HepG2 (cell line): ENCODE data around the gene OSGIN1. TPM values are rescaled to one million over a fixed set of nuclear protein-coding genes. Genes with fewer than 3 reads are reported as not detected.

Experiments used
- ELF4 ChIP-seq: sonication (generic); formaldehyde crosslinking; IDR thresholded peaks from 2 replicates; pipeline ENCODE4 v1.5.0; 2020; ENCODE audit warnings: missing genetic modification reagents, mild to moderate bottlenecking, moderate library complexity, borderline replicate concordance
- GABPB1 ChIP-seq: IDR thresholded peaks from 2 replicates; pipeline ENCODE4 v1.6.1; 2016; ENCODE audit warnings: mild to moderate bottlenecking, missing genetic modification reagents, moderate library complexity, missing compliant biosample characterization
- HHEX ChIP-seq: IDR thresholded peaks from 2 replicates; pipeline ENCODE4 v1.6.1; 2016; ENCODE audit warnings: control low read depth
- HNRNPLL ChIP-seq: fragments of 200-400 bp; formaldehyde crosslinking; IDR thresholded peaks from 2 replicates; pipeline ENCODE4 v1.6.1; 2017; ENCODE audit warnings: mild to moderate bottlenecking, low read depth, low read length; ENCODE audit not compliant: poor library complexity, severe bottlenecking
- IKZF4 ChIP-seq: sonication (generic); formaldehyde crosslinking; IDR thresholded peaks from 2 replicates; pipeline ENCODE4 v1.5.1; 2020; ENCODE audit warnings: borderline replicate concordance, mild to moderate bottlenecking, low read depth, missing genetic modification reagents; ENCODE audit errors: not compliant biosample characterization
- NR3C1 ChIP-seq: sonication (generic); formaldehyde crosslinking; IDR thresholded peaks from 2 replicates; pipeline ENCODE4 v1.4.0; 2020; ENCODE audit warnings: missing genetic modification reagents
- SMARCC2 ChIP-seq: fragments of 450-650 bp; IDR thresholded peaks from 2 replicates; pipeline ENCODE4 v1.6.1; 2017; ENCODE audit warnings: antibody characterized with exemption, mild to moderate bottlenecking
- SNAPC4 ChIP-seq: sonication (generic); formaldehyde crosslinking; IDR thresholded peaks from 2 replicates; pipeline ENCODE4 v1.4.0; 2020; ENCODE audit warnings: mild to moderate bottlenecking, missing genetic modification reagents
- TMF1 ChIP-seq: sonication (generic); formaldehyde crosslinking; IDR thresholded peaks from 2 replicates; pipeline ENCODE4 v1.8.1; 2022; ENCODE audit warnings: low read depth, missing genetic modification reagents
- ZBTB2 ChIP-seq: sonication (generic); formaldehyde crosslinking; IDR thresholded peaks from 2 replicates; pipeline ENCODE4 v1.8.0; 2022; ENCODE audit warnings: low read depth, missing genetic modification reagents
- ZHX2 ChIP-seq, 2 experiments: sonication (generic) in 1 of 2; formaldehyde crosslinking in 1 of 2; IDR thresholded peaks; 2 replicates each; pipeline versions ENCODE4 v1.6.1 to v1.9.0; 2014 to 2022; ENCODE audit warnings: antibody characterized with exemption in 1 of 2, borderline replicate concordance in 1 of 2, inconsistent platforms in 1 of 2, low read depth in 1 of 2, missing genetic modification reagents in 1 of 2
- ZNF101 ChIP-seq: sonication (generic); formaldehyde crosslinking; IDR thresholded peaks from 2 replicates; pipeline ENCODE4 v1.4.0; 2020; ENCODE audit warnings: mild to moderate bottlenecking, low read depth, missing genetic modification reagents, borderline replicate concordance
- ZNF138 ChIP-seq: sonication (generic); formaldehyde crosslinking; IDR thresholded peaks from 2 replicates; pipeline ENCODE4 v1.5.0; 2020; ENCODE audit warnings: mild to moderate bottlenecking, low read depth, missing genetic modification reagents
- ZNF256 ChIP-seq: sonication (generic); formaldehyde crosslinking; conservative IDR thresholded peaks from 2 replicates; pipeline ENCODE4 v1.4.0; 2020; ENCODE audit warnings: missing genetic modification reagents
- ZNF432 ChIP-seq: sonication (generic); formaldehyde crosslinking; IDR thresholded peaks from 2 replicates; pipeline ENCODE4 v1.5.0; 2020; ENCODE audit warnings: missing genetic modification reagents, mild to moderate bottlenecking, borderline replicate concordance
- polyA plus RNA-seq, 8 experiments: library from polyadenylated mRNA; depleted of rRNA in 3 of 8; stranded (reverse) in 7 of 8; unstranded in 1 of 8; fragments of >200 nt; fragmentation: Illumina TruSeq in 4 of 8; extraction: Trizol in 4 of 8; gene quantifications; 2 replicates each; pipeline versions ENCODE4 v1.2.1 to v1.2.3, GENCODE V29; 2011 to 2016; ENCODE audit warnings: low read depth in 4 of 8, missing spikeins in 1 of 8, mixed read lengths in 1 of 8; ENCODE audit not compliant: insufficient read depth in 1 of 8
- total RNA-seq, 5 experiments: library from RNA; depleted of rRNA; stranded (reverse); fragments of >200 nt; fragmentation: Illumina TruSeq; extraction: Trizol; gene quantifications; 2 replicates each; pipeline ENCODE4 v1.2.3, GENCODE V29; 2016; ENCODE audit warnings: low read depth in 1 of 5

OSGIN1 gene
- total and polyA plus RNA-seq, 2 of the 13 experiments (the other 11 are each of a cell fraction or from before 2014, with no cell fraction given): 20.5 to 27.1 TPM

GRCh38 chr16:83956336-83957289 is 3.6 kb downstream of the OSGIN1 start (continued):
- no peak for TF ChIP-seq NR3C1 (CRISPR knock-in tag)
- no peak for TF ChIP-seq ELF4
- TF ChIP-seq SNAPC4: no peak
- no peak for TF ChIP-seq ZNF138
- TF ChIP-seq TMF1 (CRISPR knock-in tag): no peak
- TF ChIP-seq HHEX: no peak
- TF ChIP-seq ZBTB2 (CRISPR knock-in tag): no peak
- TF ChIP-seq ZNF432 (CRISPR knock-in tag): no peak
- no peak for TF ChIP-seq IKZF4 (CRISPR knock-in tag)
- TF ChIP-seq ZHX2 (IDR thresholded peaks at IDR 0.05; ENCODE audit: low read depth): no peak
- TF ChIP-seq ZHX2 (CRISPR knock-in tag; IDR thresholded peaks at IDR 0.05; ENCODE audit: borderline replicate concordance): no peak
- TF ChIP-seq ZNF256 (CRISPR knock-in tag): no peak
- no peak for TF ChIP-seq ZNF101 (CRISPR knock-in tag)
- TF ChIP-seq GABPB1 (CRISPR knock-in tag): no peak
- TF ChIP-seq SMARCC2: no peak
- TF ChIP-seq HNRNPLL: peak; percentile 11
